ENCODE results near the gene CBLN3. TPM values are rescaled to one million over a fixed set of nuclear protein-coding genes. Genes with fewer than 3 reads are reported as not detected.

Gene CBLN3
- total and polyA plus RNA-seq, 8 donors, result 0.81 to 4.2 (median 2.1) TPM; not detected in 2

GRCh38 chr14:24415421-24416253 is 13.8 kb downstream of the CBLN3 start:
- Histone ChIP-seq H3K27me3 (no peaks in the 10 kb centered on the region), H3K36me3 (peaks cover 0 to 55% (median 42%) of the 10 kb centered on the region in 4 donors), H3K27ac (no peak overlapping the region), H3K9me3 (no peaks in the 10 kb centered on the region), H3K4me1 (peaks cover 0 to 25% (median 19%) of the 10 kb centered on the region in 4 donors), H3K4me3 (no peak overlapping the region)
- DNase-seq, result no peak
- 84 to 88% (median 87%) methylated on average over 24 to 25 of the region's 25 CpGs for WGBS, 5 donors
- intact Hi-C loops (cut with DNase I; ENCODE audit: low total_unique reads), result loop anchor here (5.0 kb wide), 1 partner anchor 48 kb away; the partner anchor contains the start of gene NFATC4
- TF ChIP-seq CTCF (IDR thresholded peaks at IDR 0.05), result no peak
- no peak for TF ChIP-seq POLR2AphosphoS5 (IDR thresholded peaks at IDR 0.05)
- TF ChIP-seq EP300 (IDR thresholded peaks at IDR 0.05), result no peak
- TF ChIP-seq POLR2A (IDR thresholded peaks at IDR 0.05), result no peak

GRCh38 chr14:24414732-24415420 is 14.6 kb downstream of the CBLN3 start:
- intact Hi-C loops (cut with DNase I; ENCODE audit: low total_unique reads), result loop anchor here (5.0 kb wide), 1 partner anchor 48 kb away; the partner anchor contains the start of gene NFATC4
- H3K27ac ChIP-seq, result no peak overlapping the region
- H3K4me3 ChIP-seq, result no peak overlapping the region
- DNase-seq, result no peak
- H3K4me1 ChIP-seq, result peaks cover 0 to 25% (median 19%) of the 10 kb centered on the region in 4 donors
- no peaks in the 10 kb centered on the region for H3K27me3 ChIP-seq
- TF ChIP-seq POLR2AphosphoS5 (IDR thresholded peaks at IDR 0.05), result no peak
- no peak for TF ChIP-seq CTCF (IDR thresholded peaks at IDR 0.05)
- no peak for TF ChIP-seq EP300 (IDR thresholded peaks at IDR 0.05)
- no peak for TF ChIP-seq POLR2A (IDR thresholded peaks at IDR 0.05)
- no peaks in the 10 kb centered on the region for H3K9me3 ChIP-seq
- H3K36me3 ChIP-seq, result peaks cover 0 to 63% (median 48%) of the 10 kb centered on the region in 4 donors
- WGBS, 5 donors, result 86 to 95% (median 91%) methylated on average over 14 to 15 of the region's 15 CpGs

- WGBS, 5 donors, result 90 to 100% (median 97%) methylated on average over 1 of the region's 1 CpG
- Histone ChIP-seq H3K9me3 (no peaks in the 10 kb centered on the region), H3K36me3 (peaks cover 0 to 71% (median 56%) of the 10 kb centered on the region in 4 donors), H3K4me1 (peaks cover 0 to 22% (median 15%) of the 10 kb centered on the region in 4 donors), H3K27me3 (no peaks in the 10 kb centered on the region), H3K4me3 (no peak overlapping the region), H3K27ac (no peak overlapping the region)
- no peak for TF ChIP-seq POLR2AphosphoS5 (IDR thresholded peaks at IDR 0.05)
- TF ChIP-seq POLR2A (IDR thresholded peaks at IDR 0.05), result no peak
- no peak for TF ChIP-seq CTCF (IDR thresholded peaks at IDR 0.05)
- TF ChIP-seq EP300 (IDR thresholded peaks at IDR 0.05), result no peak
- intact Hi-C loops (cut with DNase I; ENCODE audit: low total_unique reads), result no loop called here
- DNase-seq, result no peak
Measured at GRCh38 chr14:24414077-24414476, 15.4 kb downstream of the CBLN3 start.

Measured in stomach (tissue), 9 donors.